HepG2 (cell line): ENCODE measurements around the gene DNAJC28. TPM values are rescaled to one million over a fixed set of nuclear protein-coding genes. Genes with fewer than 3 reads are reported as not detected.
A peak's percentile ranks its signal among the peaks of the same experiment; 100 is the strongest.

ENCODE experiments used
- CENPT ChIP-seq: sonication (generic); formaldehyde crosslinking; IDR thresholded peaks from 2 replicates; pipeline ENCODE4 v1.8.0; 2022; ENCODE audit warnings: low read depth, mild to moderate bottlenecking, moderate library complexity, missing genetic modification reagents
- CHD2 ChIP-seq: IDR thresholded peaks from 2 replicates; pipeline ENCODE4 v1.6.1; 2011; ENCODE audit warnings: low read depth, low read length, improper control_type of control experiment
- EP300 ChIP-seq, 3 experiments: sonication (generic) in 1 of 3; formaldehyde crosslinking in 1 of 3; IDR thresholded peaks; 2 replicates each; pipeline versions ENCODE4 v1.5.1 to v1.6.1; 2011 to 2020; ENCODE audit warnings: low read depth in 2 of 3, low read length in 2 of 3, borderline replicate concordance in 1 of 3, improper control_type of control experiment in 1 of 3, mild to moderate bottlenecking in 1 of 3, missing genetic modification reagents in 1 of 3, moderate library complexity in 1 of 3
- ETV5 ChIP-seq: IDR thresholded peaks from 2 replicates; pipeline ENCODE4 v1.6.1; 2018; ENCODE audit warnings: missing biosample characterization, missing genetic modification reagents, inconsistent platforms, borderline replicate concordance
- HCFC1 ChIP-seq: fragments of 150-350 bp; IDR thresholded peaks from 2 replicates; pipeline ENCODE4 v1.6.1; 2014; ENCODE audit warnings: low read depth, low read length
- HNF4A ChIP-seq: sonication (generic); formaldehyde crosslinking; IDR thresholded peaks from 2 replicates; pipeline ENCODE4 v1.4.0; 2020; ENCODE audit warnings: missing genetic modification reagents
- KAT7 ChIP-seq: IDR thresholded peaks from 2 replicates; pipeline ENCODE4 v1.6.1; 2018; ENCODE audit warnings: borderline replicate concordance, missing compliant biosample characterization
- KLF9 ChIP-seq: IDR thresholded peaks from 2 replicates; pipeline ENCODE4 v1.6.1; 2016; ENCODE audit warnings: low read depth
- NBN ChIP-seq: fragments of 450-650 bp; conservative IDR thresholded peaks from 2 replicates; pipeline ENCODE4 v1.6.1; 2017
- NCOA5 ChIP-seq: sonication (generic); formaldehyde crosslinking; IDR thresholded peaks from 2 replicates; pipeline ENCODE4 v1.4.0; 2020; ENCODE audit warnings: missing genetic modification reagents
- POGZ ChIP-seq: sonication (generic); formaldehyde crosslinking; IDR thresholded peaks from 2 replicates; pipeline ENCODE4 v1.4.0; 2020; ENCODE audit warnings: mild to moderate bottlenecking, missing genetic modification reagents
- RFXAP ChIP-seq: sonication (generic); formaldehyde crosslinking; IDR thresholded peaks from 2 replicates; pipeline ENCODE4 v1.4.0; 2020; ENCODE audit warnings: missing genetic modification reagents, borderline replicate concordance
- RORA ChIP-seq: sonication (generic); formaldehyde crosslinking; IDR thresholded peaks from 2 replicates; pipeline ENCODE4 v1.5.0; 2020; ENCODE audit warnings: mild to moderate bottlenecking, missing genetic modification reagents, moderate library complexity
- SKI ChIP-seq: fragments of 450-650 bp; IDR thresholded peaks from one replicate; pipeline ENCODE4 v1.6.1; 2018; ENCODE audit warnings: mild to moderate bottlenecking; ENCODE audit not compliant: partially characterized antibody
- TARDBP ChIP-seq: sonication (generic); formaldehyde crosslinking; IDR thresholded peaks from 2 replicates; pipeline ENCODE4 v1.8.0; 2022; ENCODE audit warnings: mild to moderate bottlenecking, missing genetic modification reagents
- ZEB1 ChIP-seq: IDR thresholded peaks from 2 replicates; pipeline ENCODE4 v1.6.1; 2012; ENCODE audit warnings: mild to moderate bottlenecking, low read depth, inconsistent platforms; ENCODE audit not compliant: insufficient replicate concordance
- ZNF143 ChIP-seq: sonication (generic); formaldehyde crosslinking; IDR thresholded peaks from 2 replicates; pipeline ENCODE4 v1.4.0; 2020; ENCODE audit warnings: missing genetic modification reagents
- ZNF224 ChIP-seq: sonication (generic); formaldehyde crosslinking; IDR thresholded peaks from 2 replicates; pipeline ENCODE4 v1.5.0; 2020; ENCODE audit warnings: mild to moderate bottlenecking, missing genetic modification reagents
- ZNF331 ChIP-seq: sonication (generic); formaldehyde crosslinking; IDR thresholded peaks from 2 replicates; pipeline ENCODE4 v1.4.0; 2020; ENCODE audit warnings: missing genetic modification reagents
- ZNF34 ChIP-seq: sonication (generic); formaldehyde crosslinking; IDR thresholded peaks from 2 replicates; pipeline ENCODE4 v1.4.0; 2020; ENCODE audit warnings: mild to moderate bottlenecking, missing genetic modification reagents, borderline replicate concordance
- ZNF556 ChIP-seq: sonication (generic); formaldehyde crosslinking; IDR thresholded peaks from 2 replicates; pipeline ENCODE4 v1.4.0; 2020; ENCODE audit warnings: mild to moderate bottlenecking, missing genetic modification reagents, borderline replicate concordance
- polyA plus RNA-seq, 8 experiments: library from polyadenylated mRNA; depleted of rRNA in 3 of 8; stranded (reverse) in 7 of 8; unstranded in 1 of 8; fragments of >200 nt; fragmentation: Illumina TruSeq in 4 of 8; extraction: Trizol in 4 of 8; gene quantifications; 2 replicates each; pipeline versions ENCODE4 v1.2.1 to v1.2.3, GENCODE V29; 2011 to 2016; ENCODE audit warnings: low read depth in 4 of 8, missing spikeins in 1 of 8, mixed read lengths in 1 of 8; ENCODE audit not compliant: insufficient read depth in 1 of 8
- total RNA-seq, 5 experiments: library from RNA; depleted of rRNA; stranded (reverse); fragments of >200 nt; fragmentation: Illumina TruSeq; extraction: Trizol; gene quantifications; 2 replicates each; pipeline ENCODE4 v1.2.3, GENCODE V29; 2016; ENCODE audit warnings: low read depth in 1 of 5
- TF ChIP-seq, protein P1 (sequence below): sonication (generic); formaldehyde crosslinking; IDR thresholded peaks from 2 replicates; pipeline ENCODE4 v1.4.0; 2020; ENCODE audit warnings: mild to moderate bottlenecking, missing genetic modification reagents, borderline replicate concordance
- TF ChIP-seq, protein P2 (sequence below): sonication (generic); formaldehyde crosslinking; IDR thresholded peaks from 2 replicates; pipeline ENCODE4 v1.4.0; 2020; ENCODE audit warnings: missing genetic modification reagents

The DNAJC28 gene
- total and polyA plus RNA-seq, 2 of the 13 experiments (the other 11 are each of a cell fraction or from before 2014, with no cell fraction given) = 1.5 to 3.3 TPM

DNA sequence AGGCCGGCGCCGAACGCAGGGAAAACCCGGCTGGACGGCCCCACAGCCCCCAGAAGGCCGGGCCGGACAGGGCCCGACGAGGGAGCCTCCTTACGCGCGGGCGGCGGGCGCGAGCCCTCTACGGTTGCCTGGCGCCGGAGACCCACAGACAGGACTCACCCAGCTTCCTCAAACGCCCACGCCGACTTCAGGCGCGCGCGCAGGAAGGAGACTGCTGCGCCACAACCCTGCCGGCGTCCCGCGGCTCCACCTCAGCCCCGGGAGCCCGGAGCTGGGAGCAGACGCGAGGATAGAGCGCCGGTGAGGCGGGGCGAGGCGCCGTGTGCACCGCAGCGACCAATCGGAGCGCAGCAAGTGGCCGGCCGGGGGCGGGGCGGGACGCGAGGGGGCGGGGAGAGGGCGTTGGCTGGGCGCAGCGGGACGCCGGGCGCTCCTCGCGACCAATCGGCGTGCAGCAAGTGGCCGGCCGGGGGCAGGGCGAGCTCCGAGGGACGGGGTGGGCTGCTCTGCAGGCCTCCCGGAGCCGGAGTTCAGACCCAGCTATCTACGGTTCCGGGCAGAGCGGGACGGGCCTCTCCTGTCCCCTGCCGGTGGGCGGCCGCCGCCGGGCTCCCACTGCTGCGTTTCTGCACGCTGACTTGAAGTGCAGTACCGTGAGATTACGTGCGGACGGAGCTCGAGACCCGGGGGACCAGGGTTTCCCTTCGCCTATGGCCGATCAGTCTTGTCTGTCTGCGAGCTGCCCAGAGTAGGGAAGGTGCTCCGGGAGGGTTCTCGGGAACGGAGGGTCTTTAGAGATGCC is 11.6 kb downstream of the DNAJC28 start, which contains the start of gene TMEM50B (continued):
- 0 out of 2 replicates have a peak, but pooled peaks have one; percentile 35 for TF ChIP-seq KAT7 (CRISPR knock-in tag)
- no peak for TF ChIP-seq ZNF34
- peak; percentile 59; the same call in 1 of the 2 replicates for TF ChIP-seq ETV5 (CRISPR knock-in tag)
- TF ChIP-seq, protein P1, sequence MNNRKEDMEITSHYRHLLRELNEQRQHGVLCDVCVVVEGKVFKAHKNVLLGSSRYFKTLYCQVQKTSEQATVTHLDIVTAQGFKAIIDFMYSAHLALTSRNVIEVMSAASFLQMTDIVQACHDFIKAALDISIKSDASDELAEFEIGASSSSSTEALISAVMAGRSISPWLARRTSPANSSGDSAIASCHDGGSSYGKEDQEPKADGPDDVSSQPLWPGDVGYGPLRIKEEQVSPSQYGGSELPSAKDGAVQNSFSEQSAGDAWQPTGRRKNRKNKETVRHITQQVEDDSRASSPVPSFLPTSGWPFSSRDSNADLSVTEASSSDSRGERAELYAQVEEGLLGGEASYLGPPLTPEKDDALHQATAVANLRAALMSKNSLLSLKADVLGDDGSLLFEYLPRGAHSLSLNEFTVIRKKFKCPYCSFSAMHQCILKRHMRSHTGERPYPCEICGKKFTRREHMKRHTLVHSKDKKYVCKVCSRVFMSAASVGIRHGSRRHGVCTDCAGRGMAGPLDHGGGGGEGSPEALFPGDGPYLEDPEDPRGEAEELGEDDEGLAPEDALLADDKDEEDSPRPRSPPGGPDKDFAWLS = no peak
- TF ChIP-seq ZNF556 = no peak
- 0 out of 2 replicates have a peak, but pooled peaks have one; percentile 40 for TF ChIP-seq ZNF224 (CRISPR knock-in tag)
- TF ChIP-seq ZNF331 = peak; percentile 74; the same call in 1 of the 2 replicates
- TF ChIP-seq RFXAP (CRISPR knock-in tag) = peak; percentile 58; the same call in 1 of the 2 replicates
- TF ChIP-seq ZEB1 = no peak
- TF ChIP-seq KLF9 = no peak
- TF ChIP-seq EP300 (IDR thresholded peaks at IDR 0.05; ENCODE audit: low read depth in 2 of 2, low read length in 2 of 2) = 0 out of 4 replicates have a peak, but pooled peaks of 1 of the 2 experiments have one; percentile 14
- no peak for TF ChIP-seq EP300 (CRISPR knock-in tag; IDR thresholded peaks at IDR 0.05; ENCODE audit: borderline replicate concordance)
- TF ChIP-seq POGZ (CRISPR knock-in tag) = no peak; the same call in 1 of the 2 replicates
- TF ChIP-seq NBN = no peak
- no peak for TF ChIP-seq RORA
- TF ChIP-seq SKI = peak; percentile 78
- no peak for TF ChIP-seq CENPT (CRISPR knock-in tag)
- TF ChIP-seq CHD2 = peak; percentile 80
- TF ChIP-seq HNF4A = no peak
- TF ChIP-seq HCFC1 = peak; percentile 21; the same call in 1 of the 2 replicates
- TF ChIP-seq TARDBP = 0 out of 2 replicates have a peak, but pooled peaks have one; percentile 9
- TF ChIP-seq, protein P2, sequence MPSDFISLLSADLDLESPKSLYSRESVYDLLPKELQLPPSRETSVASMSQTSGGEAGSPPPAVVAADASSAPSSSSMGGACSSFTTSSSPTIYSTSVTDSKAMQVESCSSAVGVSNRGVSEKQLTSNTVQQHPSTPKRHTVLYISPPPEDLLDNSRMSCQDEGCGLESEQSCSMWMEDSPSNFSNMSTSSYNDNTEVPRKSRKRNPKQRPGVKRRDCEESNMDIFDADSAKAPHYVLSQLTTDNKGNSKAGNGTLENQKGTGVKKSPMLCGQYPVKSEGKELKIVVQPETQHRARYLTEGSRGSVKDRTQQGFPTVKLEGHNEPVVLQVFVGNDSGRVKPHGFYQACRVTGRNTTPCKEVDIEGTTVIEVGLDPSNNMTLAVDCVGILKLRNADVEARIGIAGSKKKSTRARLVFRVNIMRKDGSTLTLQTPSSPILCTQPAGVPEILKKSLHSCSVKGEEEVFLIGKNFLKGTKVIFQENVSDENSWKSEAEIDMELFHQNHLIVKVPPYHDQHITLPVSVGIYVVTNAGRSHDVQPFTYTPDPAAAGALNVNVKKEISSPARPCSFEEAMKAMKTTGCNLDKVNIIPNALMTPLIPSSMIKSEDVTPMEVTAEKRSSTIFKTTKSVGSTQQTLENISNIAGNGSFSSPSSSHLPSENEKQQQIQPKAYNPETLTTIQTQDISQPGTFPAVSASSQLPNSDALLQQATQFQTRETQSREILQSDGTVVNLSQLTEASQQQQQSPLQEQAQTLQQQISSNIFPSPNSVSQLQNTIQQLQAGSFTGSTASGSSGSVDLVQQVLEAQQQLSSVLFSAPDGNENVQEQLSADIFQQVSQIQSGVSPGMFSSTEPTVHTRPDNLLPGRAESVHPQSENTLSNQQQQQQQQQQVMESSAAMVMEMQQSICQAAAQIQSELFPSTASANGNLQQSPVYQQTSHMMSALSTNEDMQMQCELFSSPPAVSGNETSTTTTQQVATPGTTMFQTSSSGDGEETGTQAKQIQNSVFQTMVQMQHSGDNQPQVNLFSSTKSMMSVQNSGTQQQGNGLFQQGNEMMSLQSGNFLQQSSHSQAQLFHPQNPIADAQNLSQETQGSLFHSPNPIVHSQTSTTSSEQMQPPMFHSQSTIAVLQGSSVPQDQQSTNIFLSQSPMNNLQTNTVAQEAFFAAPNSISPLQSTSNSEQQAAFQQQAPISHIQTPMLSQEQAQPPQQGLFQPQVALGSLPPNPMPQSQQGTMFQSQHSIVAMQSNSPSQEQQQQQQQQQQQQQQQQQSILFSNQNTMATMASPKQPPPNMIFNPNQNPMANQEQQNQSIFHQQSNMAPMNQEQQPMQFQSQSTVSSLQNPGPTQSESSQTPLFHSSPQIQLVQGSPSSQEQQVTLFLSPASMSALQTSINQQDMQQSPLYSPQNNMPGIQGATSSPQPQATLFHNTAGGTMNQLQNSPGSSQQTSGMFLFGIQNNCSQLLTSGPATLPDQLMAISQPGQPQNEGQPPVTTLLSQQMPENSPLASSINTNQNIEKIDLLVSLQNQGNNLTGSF (CRISPR knock-in tag) = peak; percentile 23; the same call in 1 of the 2 replicates
- TF ChIP-seq NCOA5 (CRISPR knock-in tag) = no peak
- TF ChIP-seq ZNF143 (CRISPR knock-in tag) = no peak
